ENCODE measurements around the gene CD80. TPM values are rescaled to one million over a fixed set of nuclear protein-coding genes. Genes with fewer than 3 reads are reported as not detected.

The CD80 gene
- polyA plus RNA-seq, 1 of the 3 experiments (the other 2 are of a cell fraction): not detected

- H3K9ac ChIP-seq: no peak overlapping the region
- ChIA-PET POLR2A (no interaction called here), CTCF (no interaction called here)
- H3K79me2 ChIP-seq (ENCODE audit: insufficient read depth): no peaks in the 10 kb centered on the region
- H3K9me3 ChIP-seq: no peaks in the 10 kb centered on the region
- no peaks in the 10 kb centered on the region for H3K9me2 ChIP-seq
- peaks cover 0 to 9% of the 10 kb centered on the region in 2 experiments; a peak in 1 of 4 replicates for H3K4me1 ChIP-seq (ENCODE audit: control insufficient read depth in 1 of 2, insufficient read depth in 2 of 2, low read depth in 1 of 2, low read length in 1 of 2)
- no peaks in the 10 kb centered on the region for H3K27me3 ChIP-seq (ENCODE audit: insufficient read depth)
- no peaks in the 10 kb centered on the region for H3K36me3 ChIP-seq (replicated peaks in 1 of 2; ENCODE audit: control insufficient read depth in 1 of 2, insufficient read depth in 2 of 2, low read length in 1 of 2)
- 79% methylated on average over 5 of the region's 5 CpGs for WGBS (ENCODE audit: low lambda C conversion rate)
- no peak for TF ChIP-seq USF2 (IDR thresholded peaks at IDR 0.05; ENCODE audit: borderline replicate concordance, low read depth, low read length)
- TF ChIP-seq FOXM1 (IDR thresholded peaks at IDR 0.05; ENCODE audit: low read depth): no peak
- TF ChIP-seq GABPA (IDR thresholded peaks at IDR 0.05; ENCODE audit: low read depth): no peak
- TF ChIP-seq POLR2AphosphoS5 (IDR thresholded peaks at IDR 0.05; ENCODE audit: low read depth, low read length): no peak
- TF ChIP-seq IRF3 (IDR thresholded peaks at IDR 0.05; ENCODE audit: low read depth, low read length): no peak
- no peak for TF ChIP-seq MEF2A (IDR thresholded peaks at IDR 0.05; ENCODE audit: borderline replicate concordance, low read depth)
- TF ChIP-seq TCF12 (IDR thresholded peaks at IDR 0.05): no peak
- no peak for TF ChIP-seq MAX (IDR thresholded peaks at IDR 0.05; ENCODE audit: low read depth)
- no peak for TF ChIP-seq EP300 (IDR thresholded peaks at IDR 0.05; ENCODE audit: borderline replicate concordance in 1 of 2, low read depth in 1 of 2, low read length in 1 of 2)
- no peak for TF ChIP-seq RCOR1 (IDR thresholded peaks at IDR 0.05; ENCODE audit: low read length)
- TF ChIP-seq CTCF (IDR thresholded peaks at IDR 0.05): no peak
- TF ChIP-seq CHD2 (IDR thresholded peaks at IDR 0.05; ENCODE audit: low read length, partially characterized antibody): no peak
- no peak for TF ChIP-seq PBX3 (IDR thresholded peaks at IDR 0.05)
- no peak for TF ChIP-seq MXI1 (IDR thresholded peaks at IDR 0.05; ENCODE audit: low read depth, low read length)
- no peak for TF ChIP-seq EZH2phosphoT487 (IDR thresholded peaks at IDR 0.05; ENCODE audit: borderline replicate concordance, low read depth)
- no peak overlapping the region for H3K27ac ChIP-seq (ENCODE audit: low read depth in 2 of 2, low read length in 1 of 2)
- no peaks in the 10 kb centered on the region for H3F3A ChIP-seq (replicated peaks; ENCODE audit: insufficient read depth)
- no peak overlapping the region for H3K4me2 ChIP-seq
- H4K20me1 ChIP-seq (ENCODE audit: insufficient read depth): no peaks in the 10 kb centered on the region
- H2AFZ ChIP-seq (ENCODE audit: low read depth): no peak overlapping the region
- no peak overlapping the region for H3K4me3 ChIP-seq (ENCODE audit: low read depth in 2 of 2, low read length in 1 of 2)
- DNase-seq: no peak
Measured at GRCh38 chr3:119594066-119594465, 34.7 kb upstream of the CD80 start.

Measured in SK-N-SH (cell line).